Aorta (tissue), 5 donors: Measurements from ENCODE around the gene LDHA. TPM values are rescaled to one million over a fixed set of nuclear protein-coding genes. Genes with fewer than 3 reads are reported as not detected.

Source experiments
- ATAC-seq: fragments of 200-7000 bp; cut with Tn5 transposase; one replicate; pipeline ENCODE4 v1.9.1; 2022; ENCODE audit warnings: moderate library complexity; ENCODE audit not compliant: low FRiP score
- DNase-seq, 2 donors: peaks; one replicate each; pipeline ENCODE4 v3.0.0-alpha.2; 2020
- H3K27ac ChIP-seq, 2 donors: one replicate each; pipeline ENCODE4 v1.5.1; 2013; ENCODE audit warnings: low read length in 2 of 2, mild to moderate bottlenecking in 2 of 2, moderate library complexity in 2 of 2, control low read depth in 1 of 2, inconsistent platforms in 1 of 2, low read depth in 1 of 2
- H3K27me3 ChIP-seq, 2 donors: one replicate each; pipeline ENCODE4 v1.6.1; 2013; ENCODE audit warnings: control low read depth in 1 of 2, low read length in 1 of 2, mild to moderate bottlenecking in 1 of 2, moderate library complexity in 1 of 2; ENCODE audit not compliant: insufficient read depth in 2 of 2, control insufficient read depth in 1 of 2
- H3K36me3 ChIP-seq, 2 donors: one replicate each; pipeline ENCODE4 v1.6.1; 2013; ENCODE audit warnings: control low read depth in 1 of 2, low read length in 1 of 2, mild to moderate bottlenecking in 1 of 2; ENCODE audit not compliant: insufficient read depth in 2 of 2, control insufficient read depth in 1 of 2
- H3K4me1 ChIP-seq, 2 donors: one replicate each; pipeline ENCODE4 v1.6.1; 2013; ENCODE audit warnings: low read length in 2 of 2, control low read depth in 1 of 2, mild to moderate bottlenecking in 1 of 2, moderate library complexity in 1 of 2; ENCODE audit not compliant: insufficient read depth in 2 of 2, control insufficient read depth in 1 of 2
- H3K4me3 ChIP-seq, 2 donors: one replicate each; pipeline ENCODE4 v1.5.1; 2013; ENCODE audit warnings: low read length in 2 of 2, control low read depth in 1 of 2, mild to moderate bottlenecking in 1 of 2
- H3K9me3 ChIP-seq: one replicate; pipeline ENCODE4 v1.6.1; 2013; ENCODE audit warnings: mild to moderate bottlenecking, low read length; ENCODE audit not compliant: control insufficient read depth
- WGBS, 2 donors: extraction: QIAGEN DNeasy Blood & Tissue Kit; methylation state at CpG; one replicate each; pipeline ENCODE4 v1.1.7; 2013; 5-methylcytosine and 5-hydroxymethylcytosine counted together
- intact Hi-C, 2 donors: fragments of 100-400 bp; cut with DNase I; formaldehyde crosslinking; loops; one replicate each; pipeline versions ENCODE4 v1.14.2 to v1.15.0; 2022
- polyA plus RNA-seq, 2 donors: library from polyadenylated mRNA; stranded (reverse); fragments of 200-250 nt; gene quantifications; one replicate each; pipeline ENCODE4 v1.2.3, GENCODE V29; 2013
- total RNA-seq, 2 donors: library from RNA; stranded (reverse); fragmentation: NEBNext Ultra II Directional; extraction: Animal tissue kit (Norgen Biotek cat#: 25700); gene quantifications; one replicate each; pipeline ENCODE4 v1.2.1, GENCODE V29; 2021
- donor health status: healthy with polysubstance abuse.
- donor health status: Bipolar disorder and iron deficiency.
- donor health status: DM: no; HTN: no; CAD: no.
- donor health status: DM: no; HTN: no; CAD: no.
- donor health status: DM: yes; HTN: yes; CAD: no.

LDHA gene
- total and polyA plus RNA-seq, 4 donors = 539 to 591 (median 587) TPM

GRCh38 chr11:18367431-18367830 is 26.9 kb upstream of the LDHA start:
- Histone ChIP-seq H3K4me3 (no peak overlapping the region), H3K36me3 (peaks cover 3 to 7% of the 10 kb centered on the region in 2 donors), H3K4me1 (no peaks in the 10 kb centered on the region), H3K27ac (no peak overlapping the region), H3K9me3 (no peaks in the 10 kb centered on the region), H3K27me3 (no peaks in the 10 kb centered on the region)
- intact Hi-C loops = no loop called here
- DNase-seq (no peak), ATAC-seq (no peak)
- WGBS, 2 donors = 98 to 100% methylated on average over 3 of the region's 3 CpGs

GRCh38 chr11:18368221-18368620 is 26.1 kb upstream of the LDHA start:
- DNase-seq = no peak
- ATAC-seq = no peak
- 69 to 75% methylated on average over 2 of the region's 2 CpGs for WGBS, 2 donors
- H3K4me1 ChIP-seq = no peaks in the 10 kb centered on the region
- peaks cover 3 to 7% of the 10 kb centered on the region in 2 donors for H3K36me3 ChIP-seq
- no peak overlapping the region for H3K4me3 ChIP-seq
- intact Hi-C loops = no loop called here
- no peaks in the 10 kb centered on the region for H3K9me3 ChIP-seq
- no peak overlapping the region for H3K27ac ChIP-seq
- no peaks in the 10 kb centered on the region for H3K27me3 ChIP-seq

GRCh38 chr11:18369398-18369797 is 25.0 kb upstream of the LDHA start:
- no peaks in the 10 kb centered on the region for H3K4me1 ChIP-seq
- no peak for DNase-seq
- H3K27ac ChIP-seq = no peak overlapping the region
- peaks cover 3 to 7% of the 10 kb centered on the region in 2 donors for H3K36me3 ChIP-seq
- 73% methylated on average over 2 of the region's 2 CpGs for WGBS, 2 donors
- no peaks in the 10 kb centered on the region for H3K9me3 ChIP-seq
- H3K4me3 ChIP-seq = no peak overlapping the region
- intact Hi-C loops = no loop called here
- ATAC-seq = no peak
- H3K27me3 ChIP-seq = no peaks in the 10 kb centered on the region

GRCh38 chr11:18371279-18371678 is 23.1 kb upstream of the LDHA start:
- H3K4me1 ChIP-seq = no peaks in the 10 kb centered on the region
- H3K4me3 ChIP-seq = no peak overlapping the region
- H3K27me3 ChIP-seq = no peaks in the 10 kb centered on the region
- WGBS, 2 donors = 82 to 85% methylated on average over 2 of the region's 2 CpGs
- DNase-seq (no peak), ATAC-seq (no peak)
- no peaks in the 10 kb centered on the region for H3K9me3 ChIP-seq
- H3K36me3 ChIP-seq = peaks cover 0 to 2% of the 10 kb centered on the region in 2 donors
- H3K27ac ChIP-seq = no peak overlapping the region
- intact Hi-C loops = no loop called here

- no peaks in the 10 kb centered on the region for H3K9me3 ChIP-seq
- no peak overlapping the region for H3K27ac ChIP-seq
- 86 to 87% methylated on average over 2 of the region's 2 CpGs for WGBS, 2 donors
- intact Hi-C loops = no loop called here
- peaks cover 0 to 2% of the 10 kb centered on the region in 2 donors for H3K36me3 ChIP-seq
- ATAC-seq = no peak
- no peaks in the 10 kb centered on the region for H3K27me3 ChIP-seq
- H3K4me1 ChIP-seq = no peaks in the 10 kb centered on the region
- DNase-seq = no peak
- no peak overlapping the region for H3K4me3 ChIP-seq
Observed at GRCh38 chr11:18372201-18372600, 22.2 kb upstream of the LDHA start.

GRCh38 chr11:18374956-18375355 is 19.4 kb upstream of the LDHA start:
- no peak overlapping the region for H3K27ac ChIP-seq
- no peak overlapping the region for H3K4me3 ChIP-seq
- DNase-seq (no peak), ATAC-seq (no peak)
- H3K9me3 ChIP-seq = no peaks in the 10 kb centered on the region
- no peaks in the 10 kb centered on the region for H3K27me3 ChIP-seq
- 79 to 87% methylated on average over 2 of the region's 2 CpGs for WGBS, 2 donors
- intact Hi-C loops = no loop called here
- no peaks in the 10 kb centered on the region for H3K36me3 ChIP-seq
- H3K4me1 ChIP-seq = no peaks in the 10 kb centered on the region

GRCh38 chr11:18375941-18376340 is 18.4 kb upstream of the LDHA start:
- DNase-seq (no peak), ATAC-seq (no peak)
- H3K4me1 ChIP-seq = no peaks in the 10 kb centered on the region
- no peaks in the 10 kb centered on the region for H3K36me3 ChIP-seq
- H3K27me3 ChIP-seq = no peaks in the 10 kb centered on the region
- H3K27ac ChIP-seq = no peak overlapping the region
- no peak overlapping the region for H3K4me3 ChIP-seq
- H3K9me3 ChIP-seq = no peaks in the 10 kb centered on the region
- intact Hi-C loops = no loop called here
- WGBS, 2 donors = 92 to 100% methylated on average over 1 of the region's 1 CpG

- intact Hi-C loops = no loop called here
- Histone ChIP-seq H3K4me1 (no peaks in the 10 kb centered on the region), H3K27me3 (no peaks in the 10 kb centered on the region), H3K9me3 (no peaks in the 10 kb centered on the region), H3K27ac (no peak overlapping the region), H3K36me3 (no peaks in the 10 kb centered on the region), H3K4me3 (no peak overlapping the region)
- 69 to 74% methylated on average over 2 of the region's 2 CpGs for WGBS, 2 donors
- DNase-seq (no peak), ATAC-seq (no peak)
Observed at GRCh38 chr11:18379201-18379600, 15.2 kb upstream of the LDHA start.

GRCh38 chr11:18383388-18384156 is 10.8 kb upstream of the LDHA start:
- Histone ChIP-seq H3K27ac (peak overlapping the region; percentile 92 to 100), H3K4me3 (no peak overlapping the region), H3K27me3 (no peaks in the 10 kb centered on the region), H3K9me3 (no peaks in the 10 kb centered on the region), H3K4me1 (no peaks in the 10 kb centered on the region), H3K36me3 (no peaks in the 10 kb centered on the region)
- intact Hi-C loops = loop anchor here in 1 of 2 donors (1.0 kb wide), 1 partner anchor 11 kb away; the partner anchor contains the start of gene LDHA
- ATAC-seq (peak; percentile 96), DNase-seq (peak; percentile 88 to 92)
- 14 to 18% methylated on average over 9 of the region's 9 CpGs for WGBS, 2 donors
